NCI-H128 (cell line): ENCODE data around the gene ANKS3.

Experiments used
- DNase-seq: peaks from one replicate; lab custom pipeline; 2025; ENCODE audit not compliant: unreplicated experiment; lab: John Stamatoyannopoulos, UW

The ANKS3 gene

GRCh38 chr16:4685776-4686496 lies 48.1 kb downstream of the ANKS3 start:
- DNase-seq = no peak

GRCh38 chr16:4685292-4685691 lies 48.8 kb downstream of the ANKS3 start:
- DNase-seq = no peak

- no peak for DNase-seq
Measured at GRCh38 chr16:4684763-4685162, 49.3 kb downstream of the ANKS3 start.

GRCh38 chr16:4684058-4684715 lies 49.9 kb downstream of the ANKS3 start:
- no peak for DNase-seq

GRCh38 chr16:4683255-4684057 lies 50.6 kb downstream of the ANKS3 start:
- no peak for DNase-seq

- no peak for DNase-seq
Measured at GRCh38 chr16:4682616-4683254, 51.3 kb downstream of the ANKS3 start.

- DNase-seq = no peak
Measured at GRCh38 chr16:4682084-4682591, 51.9 kb downstream of the ANKS3 start.

GRCh38 chr16:4681471-4682083 lies 52.5 kb downstream of the ANKS3 start:
- no peak for DNase-seq

- DNase-seq = no peak
Measured at GRCh38 chr16:4680673-4681470, 53.2 kb downstream of the ANKS3 start.

GRCh38 chr16:4679850-4680636 lies 54.0 kb downstream of the ANKS3 start:
- DNase-seq = no peak

GRCh38 chr16:4679156-4679849 lies 54.8 kb downstream of the ANKS3 start:
- no peak for DNase-seq

- no peak for DNase-seq
Measured at GRCh38 chr16:4678596-4678995, 55.5 kb downstream of the ANKS3 start.

GRCh38 chr16:4677994-4678393 lies 56.1 kb downstream of the ANKS3 start:
- no peak for DNase-seq

GRCh38 chr16:4677390-4677789 lies 56.7 kb downstream of the ANKS3 start:
- DNase-seq = no peak

GRCh38 chr16:4676831-4677230 lies 57.2 kb downstream of the ANKS3 start:
- DNase-seq = no peak

GRCh38 chr16:4675864-4676786 lies 57.9 kb downstream of the ANKS3 start:
- DNase-seq = no peak

- no peak for DNase-seq
Measured at GRCh38 chr16:4674926-4675530, 59.0 kb downstream of the ANKS3 start.
